Measurements from ENCODE around the gene ZNF780A. TPM values are rescaled to one million over a fixed set of nuclear protein-coding genes. Genes with fewer than 3 reads are reported as not detected.

The ZNF780A gene
- total and polyA plus RNA-seq, 2 of the 13 experiments (the other 11 are each of a cell fraction or from before 2014, with no cell fraction given) = 13.5 to 22.7 TPM

GRCh38 chr19:40090241-40091204, at the start of gene ZNF780A (continued):
- TF ChIP-seq GABPA (IDR thresholded peaks at IDR 0.05; ENCODE audit: low read depth, low read length) (peak; percentile 73), GABPA (CRISPR knock-in tag; IDR thresholded peaks at IDR 0.05; ENCODE audit: low read depth) (peak; percentile 95), SIN3A (IDR thresholded peaks at IDR 0.05; ENCODE audit: borderline replicate concordance, low read depth, low read length) (peak; percentile 65; the same call in 1 of the 2 replicates), RBM39 (IDR thresholded peaks at IDR 0.05; ENCODE audit: low read depth, low read length, poor library complexity, severe bottlenecking) (peak; percentile 90), ZNF777 (CRISPR knock-in tag; IDR thresholded peaks at IDR 0.05) (peak; percentile 84; the same call in 1 of the 2 replicates), ZFP90 (CRISPR knock-in tag; IDR thresholded peaks at IDR 0.05; ENCODE audit: borderline replicate concordance) (peak; percentile 43; the same call in 1 of the 2 replicates), ZNF770 (CRISPR knock-in tag; IDR thresholded peaks at IDR 0.05) (0 out of 2 replicates have a peak, but pooled peaks have one; percentile 38), SPEN (CRISPR knock-in tag; IDR thresholded peaks at IDR 0.05; ENCODE audit: low read depth) (peak; percentile 63; the same call in 1 of the 2 replicates), CREM (IDR thresholded peaks at IDR 0.05) (peak; percentile 84), CREM (CRISPR knock-in tag; IDR thresholded peaks at IDR 0.05) (no peak), E2F2 (CRISPR knock-in tag; IDR thresholded peaks at IDR 0.05; ENCODE audit: borderline replicate concordance) (0 out of 2 replicates have a peak, but pooled peaks have one; percentile 69), GMEB2 (CRISPR knock-in tag; IDR thresholded peaks at IDR 0.05; ENCODE audit: low read depth) (0 out of 2 replicates have a peak, but pooled peaks have one; percentile 19), NFYB (CRISPR knock-in tag; IDR thresholded peaks at IDR 0.05) (peak; percentile 39), ZNF337 (CRISPR knock-in tag; IDR thresholded peaks at IDR 0.05; ENCODE audit: borderline replicate concordance, low read depth) (0 out of 2 replicates have a peak, but pooled peaks have one; percentile 63), SIX4 (CRISPR knock-in tag; IDR thresholded peaks at IDR 0.05) (0 out of 2 replicates have a peak, but pooled peaks have one; percentile 16), ATF2 (CRISPR knock-in tag; IDR thresholded peaks at IDR 0.05) (peak; percentile 59; the same call in 1 of the 2 replicates), SALL2 (CRISPR knock-in tag; IDR thresholded peaks at IDR 0.05) (0 out of 2 replicates have a peak, but pooled peaks have one; percentile 19), SYNCRIP (IDR thresholded peaks at IDR 0.05; ENCODE audit: insufficient read depth, low read depth, low read length) (no peak), ZMAT3 (CRISPR knock-in tag; conservative IDR thresholded peaks at IDR 0.05) (0 out of 2 replicates have a peak, but pooled peaks have one; percentile 84), PCBP1 (IDR thresholded peaks at IDR 0.05; ENCODE audit: borderline replicate concordance, low read depth, low read length) (no peak)
- TF ChIP-seq, protein P1, sequence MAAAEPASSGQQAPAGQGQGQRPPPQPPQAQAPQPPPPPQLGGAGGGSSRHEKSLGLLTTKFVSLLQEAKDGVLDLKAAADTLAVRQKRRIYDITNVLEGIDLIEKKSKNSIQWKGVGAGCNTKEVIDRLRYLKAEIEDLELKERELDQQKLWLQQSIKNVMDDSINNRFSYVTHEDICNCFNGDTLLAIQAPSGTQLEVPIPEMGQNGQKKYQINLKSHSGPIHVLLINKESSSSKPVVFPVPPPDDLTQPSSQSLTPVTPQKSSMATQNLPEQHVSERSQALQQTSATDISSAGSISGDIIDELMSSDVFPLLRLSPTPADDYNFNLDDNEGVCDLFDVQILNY (CRISPR knock-in tag; conservative IDR thresholded peaks at IDR 0.05) = no peak
